HG02973 (cell line): ENCODE results near the gene PKIB.
A peak's percentile ranks its signal among the peaks of the same experiment; 100 is the strongest.
"Not testable (repeated sequence)": the region's sequence is repeated elsewhere in the genome, so short reads cannot be mapped to it uniquely, and the experiment has no call there.

Source experiments
- ATAC-seq: cut with Tn5 transposase; IDR thresholded peaks from one replicate; pipeline ENCODE4 v1.9.1; 2021; ENCODE audit warnings: moderate library complexity; ENCODE audit not compliant: unreplicated experiment

The PKIB gene

GRCh38 chr6:122736616-122737015 is 126.4 kb downstream of the PKIB start:
- no peak for ATAC-seq

DNA sequence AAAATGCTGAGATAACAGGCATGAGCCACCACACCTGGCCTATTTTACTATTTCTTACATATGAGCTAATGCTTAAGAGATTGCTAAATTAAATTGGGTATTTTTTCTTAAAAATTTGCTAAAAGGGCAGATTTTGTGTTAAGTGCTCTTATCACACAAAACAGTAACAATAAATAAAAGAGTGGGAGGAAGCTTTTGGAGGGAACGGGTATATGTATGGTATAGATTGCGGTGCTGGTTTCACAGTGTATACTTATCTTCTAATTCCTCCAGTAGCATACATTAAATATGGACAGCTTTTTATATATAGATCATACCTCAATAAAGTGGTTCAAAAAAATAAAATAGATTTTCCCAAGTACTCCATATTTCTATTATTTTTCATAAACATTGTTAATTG is 129.9 kb downstream of the PKIB start:
- ATAC-seq, result no peak

- ATAC-seq, result no peak
Observed at GRCh38 chr6:122740936-122741335, 130.7 kb downstream of the PKIB start.

- not testable (repeated sequence) for ATAC-seq
Observed at GRCh38 chr6:122744247-122744646, 134.0 kb downstream of the PKIB start.

DNA sequence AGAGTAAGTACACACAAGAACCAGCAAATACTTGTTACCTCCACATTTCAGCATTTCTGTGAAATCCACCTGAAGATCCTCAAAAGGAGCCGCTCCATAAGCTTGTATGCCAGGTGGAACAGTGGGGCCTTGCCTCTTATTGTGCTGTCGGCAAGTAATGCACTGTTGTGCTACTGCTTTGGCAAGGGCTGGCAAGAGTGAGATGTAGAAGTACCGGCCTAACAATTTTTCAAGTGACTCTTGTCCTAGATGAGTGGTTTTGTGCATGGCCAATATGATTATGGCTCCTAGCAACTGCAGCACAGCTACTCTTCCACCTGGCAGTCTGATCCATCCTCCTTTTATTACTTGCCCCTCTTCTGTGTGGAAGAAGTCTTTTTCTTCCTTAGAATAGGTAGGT is 134.7 kb downstream of the PKIB start:
- ATAC-seq, result not testable (repeated sequence)

DNA sequence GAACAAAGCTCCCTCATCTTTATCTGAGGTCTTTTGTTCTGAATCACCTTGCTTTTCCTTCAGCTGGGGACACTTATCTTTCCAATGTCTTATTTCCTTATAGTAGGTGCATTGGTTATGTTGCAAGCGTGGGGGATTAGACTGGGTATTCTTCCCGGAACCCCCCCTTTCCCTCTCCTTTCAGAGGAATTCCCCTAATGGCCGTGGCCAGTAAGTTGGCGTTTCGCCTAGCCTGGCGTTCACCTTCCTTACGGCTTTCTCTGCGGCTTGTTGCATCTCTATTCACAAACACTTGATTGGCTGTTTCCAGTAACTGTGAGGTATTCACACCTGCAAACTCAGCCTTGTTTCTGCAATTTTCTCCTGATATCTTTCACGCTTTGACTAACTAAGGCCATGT is 136.5 kb downstream of the PKIB start:
- ATAC-seq, result no peak

DNA sequence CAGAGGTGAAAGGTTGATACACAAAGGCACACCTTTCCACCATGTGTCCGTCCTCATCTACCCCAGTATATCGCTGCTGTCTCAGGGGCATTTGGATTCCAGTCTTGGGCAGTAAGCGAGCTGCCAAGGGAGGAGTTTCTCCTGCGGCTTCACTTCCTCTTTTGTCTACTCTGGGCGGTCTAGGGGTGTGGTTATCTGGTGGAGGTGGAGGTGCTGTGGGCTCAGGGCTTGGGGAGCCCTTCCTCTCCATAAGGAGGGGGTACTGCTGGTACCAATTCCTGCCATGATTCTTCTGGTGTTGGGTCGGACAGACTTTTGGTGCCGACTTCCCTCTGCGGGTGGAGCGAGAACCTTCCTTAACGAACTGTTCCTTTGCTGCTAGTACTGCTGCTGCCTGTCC is 137.4 kb downstream of the PKIB start:
- ATAC-seq, result no peak

GRCh38 chr6:122748945-122749344 is 138.7 kb downstream of the PKIB start:
- not testable (repeated sequence) for ATAC-seq

DNA sequence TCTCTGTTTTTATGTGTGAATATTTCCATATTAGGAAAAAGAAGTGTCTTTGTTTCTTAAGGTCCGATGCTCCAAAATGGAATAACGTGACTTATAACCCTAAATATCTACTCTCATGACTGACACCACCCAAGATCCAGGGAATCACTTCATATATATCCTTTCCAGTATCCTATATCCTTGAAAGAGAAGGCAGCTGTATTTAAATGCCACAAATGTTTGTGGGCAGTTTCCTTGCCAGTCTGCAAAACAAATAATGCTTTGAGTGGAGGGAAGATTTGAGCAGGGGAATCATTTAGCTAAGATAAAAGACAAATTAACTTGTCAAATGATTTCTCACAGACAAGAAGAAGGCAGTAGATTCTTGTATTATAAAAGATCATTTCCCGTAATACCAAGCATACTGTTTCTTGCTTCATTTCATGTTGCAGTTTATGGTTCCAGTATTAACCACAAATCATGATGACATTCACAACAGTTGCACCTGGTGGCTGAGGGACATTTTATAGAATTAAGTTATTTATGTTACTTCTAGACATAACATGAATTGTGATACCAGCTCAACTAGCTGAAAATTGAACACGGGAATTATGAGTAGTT is 139.3 kb downstream of the PKIB start:
- no peak for ATAC-seq

DNA sequence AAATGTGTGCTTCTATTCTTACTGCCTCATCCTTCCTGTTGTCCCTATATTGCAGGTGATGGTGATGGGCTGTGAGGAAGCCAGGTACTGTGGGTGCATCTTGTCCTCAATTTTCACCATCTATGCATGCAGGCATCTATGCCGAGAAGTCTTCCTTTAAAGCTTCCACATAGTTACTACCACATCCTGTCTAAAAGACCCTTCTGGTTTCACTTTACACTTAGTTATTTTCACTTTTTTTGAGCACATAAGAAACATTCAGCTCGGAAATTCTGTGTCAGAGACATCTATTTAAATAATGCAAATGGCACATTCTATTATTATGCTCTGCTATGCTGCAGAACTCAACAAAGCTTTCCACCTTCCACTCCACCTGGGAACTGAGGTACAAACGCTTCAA is 141.1 kb downstream of the PKIB start:
- peak; percentile 83 for ATAC-seq

DNA sequence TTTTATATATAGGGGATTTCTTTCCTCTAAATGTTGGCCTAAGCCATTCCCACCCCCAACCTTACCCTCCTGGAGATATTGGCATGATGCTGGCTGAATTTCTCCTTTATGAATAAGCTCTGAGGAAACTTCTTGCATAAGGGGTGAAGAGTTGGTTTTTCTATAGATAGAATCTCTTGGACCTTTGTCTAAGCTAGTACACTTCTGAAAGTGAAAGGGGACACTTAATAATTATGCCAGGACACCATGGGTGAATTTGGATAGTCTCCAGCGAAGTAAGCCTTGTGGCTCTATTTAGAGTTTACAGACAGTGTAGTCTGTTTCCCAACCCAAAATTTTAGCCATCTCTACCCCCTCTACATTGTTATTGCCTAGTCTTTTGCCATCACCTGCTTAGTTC is 142.3 kb downstream of the PKIB start:
- ATAC-seq, result no peak

DNA sequence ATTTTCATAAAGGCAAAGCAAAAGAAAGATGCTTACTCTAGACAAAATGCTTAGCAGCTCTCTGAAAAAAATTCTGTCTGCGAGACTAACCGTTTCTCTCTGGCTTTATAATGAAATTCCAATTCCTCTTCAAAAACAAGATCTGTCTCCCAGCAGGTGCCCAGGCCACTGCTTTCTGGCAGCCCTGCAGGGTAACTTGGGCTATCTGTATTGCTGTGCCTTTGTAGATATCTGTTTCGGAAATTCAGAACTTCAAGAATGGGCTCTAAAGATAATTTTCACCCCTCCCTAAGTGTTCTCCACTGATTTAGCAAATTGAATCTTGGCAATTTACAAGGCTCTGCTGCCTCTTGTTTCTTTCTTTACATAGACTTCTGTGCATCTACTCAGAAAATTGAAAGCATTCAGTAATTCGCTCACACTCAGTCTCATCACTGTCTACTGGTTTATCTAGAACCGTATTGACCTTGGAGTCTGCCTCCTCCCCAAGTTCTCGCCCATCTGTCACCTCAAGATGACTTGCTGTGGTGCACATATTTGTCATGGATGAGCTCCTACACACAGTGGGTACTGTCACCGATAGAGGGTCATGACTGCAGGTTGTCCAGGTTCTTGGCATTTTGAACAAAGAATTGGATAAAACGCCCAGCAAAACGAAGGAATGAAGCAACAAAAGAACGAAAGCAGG is 142.9 kb downstream of the PKIB start:
- no peak for ATAC-seq

DNA sequence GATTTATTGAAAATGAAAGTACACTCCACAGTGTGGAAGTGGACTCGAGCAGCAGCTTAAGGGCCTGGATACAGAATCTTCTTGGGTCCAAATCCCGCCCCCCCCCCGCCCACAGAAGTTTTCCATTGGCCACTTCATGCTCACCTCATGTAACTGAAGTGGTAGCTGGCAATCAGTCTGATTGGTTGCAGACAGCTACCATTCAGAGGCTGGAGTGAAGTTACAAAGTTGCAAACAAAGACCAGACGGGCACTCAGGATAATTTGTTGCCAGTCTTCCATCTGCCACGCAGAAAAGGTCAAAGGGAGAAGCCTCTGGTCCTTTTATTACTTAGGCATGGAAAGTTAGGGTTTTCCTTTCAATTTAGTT is 143.5 kb downstream of the PKIB start:
- ATAC-seq, result no peak

DNA sequence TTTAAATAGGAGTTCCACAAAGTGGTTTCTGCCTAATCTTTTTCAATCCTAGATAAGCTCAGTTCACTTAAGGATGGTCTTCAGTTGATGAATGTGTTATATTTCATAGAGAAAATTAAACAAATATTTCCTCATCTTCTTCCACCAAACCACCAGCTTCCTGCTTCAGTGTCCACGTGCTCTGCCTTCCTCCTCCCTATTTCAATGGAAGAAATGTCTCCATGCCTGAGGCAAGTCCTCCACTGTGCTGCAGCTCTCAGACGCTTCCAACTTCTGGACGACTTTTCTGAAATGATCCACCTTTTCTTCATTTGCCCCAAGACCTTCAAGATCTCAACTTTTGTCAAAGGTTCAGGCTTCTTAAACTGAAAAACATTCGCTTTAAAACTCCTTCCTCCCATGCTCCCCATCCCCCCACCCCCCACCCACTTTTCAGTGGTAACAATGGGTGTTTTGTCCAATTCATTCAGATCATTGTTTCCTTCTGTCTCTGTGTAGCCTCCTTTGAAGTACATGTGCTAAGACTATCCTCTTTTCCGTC is 144.1 kb downstream of the PKIB start:
- no peak for ATAC-seq

- no peak for ATAC-seq
Observed at GRCh38 chr6:122755901-122756300, 145.7 kb downstream of the PKIB start.

DNA sequence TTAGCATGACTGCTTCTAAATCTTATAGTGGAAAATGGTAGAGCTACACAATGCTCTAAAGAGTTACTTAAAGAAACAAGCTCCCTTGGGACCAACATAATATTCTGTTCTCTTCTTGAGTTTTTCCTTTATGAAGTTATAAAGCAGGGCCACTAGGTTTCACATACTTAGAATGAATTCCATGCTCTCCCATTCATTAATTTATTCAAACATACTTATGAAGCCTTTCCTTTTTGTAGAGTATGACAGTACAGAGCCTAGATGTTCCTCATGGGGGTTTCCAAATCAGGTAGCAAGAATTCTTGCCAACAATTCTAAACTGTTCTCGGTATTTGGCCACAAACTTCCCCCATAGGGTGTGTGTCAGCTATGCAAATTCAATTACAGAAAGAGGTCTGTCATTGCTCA is 148.7 kb downstream of the PKIB start:
- peak; percentile 100 for ATAC-seq

DNA sequence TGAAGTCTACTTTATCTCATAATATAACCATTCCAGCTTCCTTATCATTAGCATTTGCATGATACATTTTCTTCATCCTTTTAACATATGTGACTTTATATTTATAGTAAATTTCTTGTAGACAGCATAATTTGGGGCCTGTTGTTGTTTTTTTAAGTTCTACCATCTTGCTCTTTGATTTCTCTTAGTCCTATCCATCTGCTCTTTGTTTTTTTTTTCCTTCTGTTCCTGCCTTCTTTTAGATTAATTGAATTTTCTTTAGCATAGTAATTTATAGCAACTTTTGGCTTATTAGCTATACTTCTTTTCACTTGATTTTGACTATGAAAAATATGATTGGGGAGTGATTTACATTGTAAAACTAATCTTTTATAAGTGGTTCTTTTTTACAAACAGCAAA is 150.1 kb downstream of the PKIB start:
- no peak for ATAC-seq

DNA sequence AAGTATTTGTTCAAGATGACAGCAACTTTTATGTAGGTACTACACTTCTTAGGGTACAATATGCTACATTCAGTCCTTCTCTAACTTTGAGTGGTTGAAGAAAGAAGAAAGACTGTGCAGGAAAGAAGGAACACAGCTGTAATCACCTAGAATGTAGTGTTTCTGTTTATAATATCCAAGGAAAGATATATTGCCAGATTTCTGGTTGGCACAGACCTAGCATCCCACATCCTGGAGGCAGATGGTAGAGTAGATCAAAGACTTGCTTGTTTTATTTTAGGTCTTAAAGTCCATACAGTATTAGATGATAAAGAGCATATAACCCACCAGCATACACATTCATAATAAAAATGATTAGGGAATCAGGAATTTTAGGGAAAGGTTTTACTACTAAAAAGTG is 156.1 kb downstream of the PKIB start:
- no peak for ATAC-seq

DNA sequence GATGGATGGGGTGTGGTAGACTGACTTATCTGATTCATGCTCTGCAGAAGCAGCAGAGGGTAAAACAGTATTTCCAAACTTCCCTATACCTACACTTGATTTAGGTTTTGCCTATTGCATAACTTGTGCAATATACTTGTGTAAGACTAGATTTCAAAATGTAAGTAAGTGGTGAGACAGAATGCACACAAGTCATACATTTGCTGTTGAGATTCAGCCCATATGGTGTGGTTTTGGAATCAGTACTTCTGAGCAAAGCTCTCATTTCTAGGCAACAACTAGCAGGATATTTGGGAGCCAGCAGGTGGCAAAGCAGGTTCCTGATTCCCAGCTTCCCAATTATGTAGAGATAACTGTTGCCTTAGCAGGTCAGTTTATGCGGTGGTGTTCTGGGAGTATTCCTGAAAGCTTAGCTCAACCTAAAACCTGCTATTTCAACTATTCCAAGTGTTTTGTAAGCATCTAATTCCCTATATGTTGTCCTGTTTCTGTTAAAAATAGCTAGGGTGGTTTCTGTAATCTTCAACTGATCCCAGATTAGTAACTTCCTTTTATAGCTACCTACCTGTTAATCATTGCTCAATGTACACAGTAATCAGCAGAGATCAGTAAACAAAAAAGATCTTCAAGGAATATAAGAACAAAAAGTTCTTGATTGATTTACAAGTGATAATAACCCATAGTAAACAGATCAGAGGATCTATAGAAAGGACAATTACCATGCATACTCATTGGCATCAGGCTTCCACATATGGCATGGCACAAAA is 160.8 kb downstream of the PKIB start:
- no peak for ATAC-seq

DNA sequence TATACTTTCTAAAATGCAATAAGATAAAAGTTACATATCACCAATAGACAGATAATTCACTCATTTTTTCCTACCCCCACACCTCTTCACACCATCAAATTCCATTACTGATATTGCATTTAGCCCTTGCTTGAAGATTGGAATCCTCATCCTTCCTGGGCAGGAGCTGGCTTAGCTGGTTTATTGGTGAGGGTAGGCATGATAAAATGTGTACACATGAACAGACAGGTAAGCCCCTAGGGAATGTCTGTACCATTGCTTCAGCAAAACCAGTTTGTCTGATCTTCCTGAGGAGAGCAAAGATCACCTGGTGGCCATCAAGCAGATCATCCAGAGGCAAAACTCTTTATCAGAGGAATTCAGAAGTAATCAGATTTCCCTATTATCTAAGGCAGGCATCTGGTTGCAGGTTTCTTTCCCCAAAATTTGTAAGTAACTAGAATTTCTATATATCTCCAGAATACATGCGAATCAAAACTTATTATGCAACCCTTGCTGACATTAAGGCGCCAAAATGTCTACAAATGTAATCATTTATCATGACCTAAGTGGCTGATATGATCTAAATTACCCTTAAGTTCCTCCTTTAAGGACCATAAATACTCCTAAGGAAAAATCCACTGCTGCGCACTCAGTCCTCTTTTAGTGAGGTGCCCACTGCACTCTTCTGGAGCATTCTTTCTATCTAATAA is 162.7 kb downstream of the PKIB start:
- ATAC-seq, result no peak
